Gastroesophageal sphincter (tissue), 3 donors: ENCODE measurements around the gene GNAQ.

ENCODE experiments used
- CTCF ChIP-seq, 4 experiments: fragments of 200-600 bp in 2 of 4; fragments of 450-650 bp in 2 of 4; sonication (generic) in 1 of 4; IDR thresholded peaks; one replicate each; pipeline ENCODE4 v1.5.1; 2017 to 2019; ENCODE audit warnings: antibody characterized with exemption in 4 of 4, mild to moderate bottlenecking in 2 of 4, moderate library complexity in 2 of 4
- POLR2A ChIP-seq, 2 donors: fragments of 450-650 bp; IDR thresholded peaks; one replicate each; pipeline ENCODE4 v1.6.1; 2017; ENCODE audit warnings: antibody characterized with exemption in 2 of 2, mild to moderate bottlenecking in 2 of 2, moderate library complexity in 1 of 2

- no peak for TF ChIP-seq CTCF (IDR thresholded peaks at IDR 0.05)
- TF ChIP-seq POLR2A (IDR thresholded peaks at IDR 0.05), result no peak
Measured at GRCh38 chr9:78011049-78011448, 20.6 kb downstream of the GNAQ start.
